ENCODE measurements around the gene ABHD1.
"Not testable (repeated sequence)": the region's sequence is repeated elsewhere in the genome, so short reads cannot be mapped to it uniquely, and the experiment has no call there.

DNA sequence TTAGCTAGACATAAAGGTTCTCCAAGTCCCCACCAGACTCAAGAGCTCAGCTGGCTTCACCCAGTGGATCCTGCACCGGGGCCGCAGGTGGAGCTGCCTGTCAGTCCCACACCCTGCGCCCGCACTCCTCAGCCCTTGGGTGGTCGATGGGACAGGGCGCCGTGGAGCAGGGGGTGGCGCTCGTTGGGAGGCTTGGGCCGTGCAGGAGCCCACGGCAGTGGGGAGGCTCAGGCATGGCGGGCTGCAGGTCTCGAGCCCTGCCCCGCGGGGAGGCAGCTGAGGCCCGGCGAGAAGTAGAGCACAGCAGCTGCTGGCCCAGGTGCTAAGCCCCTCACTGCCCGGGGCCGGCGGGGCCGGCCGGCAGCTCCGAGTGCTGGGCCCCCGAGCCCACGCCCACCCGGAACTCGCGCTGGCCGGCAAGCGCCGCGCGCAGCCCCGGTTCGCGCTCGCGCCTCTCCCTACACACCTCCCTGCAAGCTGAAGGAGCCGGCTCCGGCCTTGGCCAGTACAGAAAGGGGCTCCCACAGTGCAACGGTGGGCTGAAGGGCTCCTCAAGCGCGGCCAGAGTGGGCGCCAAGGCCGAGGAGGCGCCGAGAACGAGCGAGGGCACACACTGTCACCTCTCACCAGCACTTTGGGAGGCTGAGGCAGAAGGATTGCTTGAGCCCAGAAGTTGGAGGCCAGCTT, 12.1 kb upstream of the ABHD1 start:
- TF ChIP-seq, protein P1, sequence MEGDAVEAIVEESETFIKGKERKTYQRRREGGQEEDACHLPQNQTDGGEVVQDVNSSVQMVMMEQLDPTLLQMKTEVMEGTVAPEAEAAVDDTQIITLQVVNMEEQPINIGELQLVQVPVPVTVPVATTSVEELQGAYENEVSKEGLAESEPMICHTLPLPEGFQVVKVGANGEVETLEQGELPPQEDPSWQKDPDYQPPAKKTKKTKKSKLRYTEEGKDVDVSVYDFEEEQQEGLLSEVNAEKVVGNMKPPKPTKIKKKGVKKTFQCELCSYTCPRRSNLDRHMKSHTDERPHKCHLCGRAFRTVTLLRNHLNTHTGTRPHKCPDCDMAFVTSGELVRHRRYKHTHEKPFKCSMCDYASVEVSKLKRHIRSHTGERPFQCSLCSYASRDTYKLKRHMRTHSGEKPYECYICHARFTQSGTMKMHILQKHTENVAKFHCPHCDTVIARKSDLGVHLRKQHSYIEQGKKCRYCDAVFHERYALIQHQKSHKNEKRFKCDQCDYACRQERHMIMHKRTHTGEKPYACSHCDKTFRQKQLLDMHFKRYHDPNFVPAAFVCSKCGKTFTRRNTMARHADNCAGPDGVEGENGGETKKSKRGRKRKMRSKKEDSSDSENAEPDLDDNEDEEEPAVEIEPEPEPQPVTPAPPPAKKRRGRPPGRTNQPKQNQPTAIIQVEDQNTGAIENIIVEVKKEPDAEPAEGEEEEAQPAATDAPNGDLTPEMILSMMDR (IDR thresholded peaks at IDR 0.05 in 4 of 5, conservative IDR thresholded peaks at IDR 0.05 in 1 of 5): not testable (repeated sequence)
- TF ChIP-seq POLR2A (IDR thresholded peaks at IDR 0.05): not testable (repeated sequence)
